Mammary epithelial cell (primary cell): Measurements from ENCODE around the gene IQCF6.

ENCODE experiments used
- CTCF ChIP-seq, 2 donors: IDR thresholded peaks in 1 of 2; conservative IDR thresholded peaks in 1 of 2; 2 replicates each; pipeline ENCODE4 v1.5.1; 2011 to 2012; ENCODE audit warnings: inconsistent platforms in 2 of 2, low read length in 2 of 2, mild to moderate bottlenecking in 2 of 2, control low read depth in 1 of 2, low read depth in 1 of 2; ENCODE audit not compliant: insufficient read depth in 1 of 2; ENCODE audit errors: extremely low read depth in 1 of 2
- EZH2 ChIP-seq: IDR thresholded peaks from 2 replicates; pipeline ENCODE4 v1.6.1; 2012; ENCODE audit warnings: low read length, inconsistent platforms, borderline replicate concordance

GRCh38 chr3:51799879-51800749 lies 21.1 kb upstream of the IQCF6 start:
- TF ChIP-seq CTCF (conservative IDR thresholded peaks at IDR 0.05 in 1 of 2, IDR thresholded peaks at IDR 0.05 in 1 of 2; ENCODE audit: extremely low read depth in 1 of 2, insufficient read depth in 1 of 2, low read depth in 1 of 2, low read length in 2 of 2) (peak; percentile 80 to 90), EZH2 (no peak)
